Kidney capillary endothelial cell (primary cell): ENCODE data around the gene UBAC1.
"Not testable (repeated sequence)": the region's sequence is repeated elsewhere in the genome, so short reads cannot be mapped to it uniquely, and the experiment has no call there.

Source experiments
- DNase-seq: peaks from one replicate; pipeline ENCODE4 v3.0.0-alpha.2; 2018; ENCODE audit warnings: low spot score

The UBAC1 gene

DNA sequence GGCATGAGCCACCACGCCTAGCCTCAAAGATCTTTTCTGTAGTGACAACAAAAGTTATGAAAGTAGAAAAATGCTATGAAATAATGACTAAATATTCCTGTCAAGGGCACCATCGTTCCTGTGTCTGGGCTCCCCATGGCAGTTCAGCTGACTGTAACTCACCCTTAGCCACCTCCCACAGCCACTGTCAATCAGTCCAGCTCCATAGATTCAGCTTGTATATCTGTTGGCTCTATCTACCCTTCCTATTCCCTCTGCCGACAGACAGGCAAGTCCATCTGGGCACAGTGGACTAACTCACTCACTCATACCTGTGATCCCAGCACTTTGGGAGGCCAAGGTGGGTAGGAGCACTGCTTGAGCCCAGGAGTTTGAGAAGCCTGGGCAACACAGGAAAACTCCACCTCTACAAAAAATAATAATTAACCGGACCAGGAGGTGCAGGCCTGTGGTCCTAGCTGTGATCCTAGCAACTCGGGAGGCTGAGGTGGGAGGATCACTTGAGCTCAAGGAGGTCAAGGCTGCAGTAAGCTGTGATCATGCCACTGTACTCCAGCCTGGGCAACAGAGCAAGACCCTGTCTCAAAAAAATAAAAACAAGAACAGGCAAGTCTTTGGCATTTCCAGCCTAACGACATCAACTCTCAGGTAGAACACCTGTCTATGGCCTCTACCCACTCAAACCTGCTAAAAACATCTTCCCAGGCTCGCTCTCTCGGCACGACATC is 60.0 kb downstream of the UBAC1 start:
- no peak for DNase-seq

DNA sequence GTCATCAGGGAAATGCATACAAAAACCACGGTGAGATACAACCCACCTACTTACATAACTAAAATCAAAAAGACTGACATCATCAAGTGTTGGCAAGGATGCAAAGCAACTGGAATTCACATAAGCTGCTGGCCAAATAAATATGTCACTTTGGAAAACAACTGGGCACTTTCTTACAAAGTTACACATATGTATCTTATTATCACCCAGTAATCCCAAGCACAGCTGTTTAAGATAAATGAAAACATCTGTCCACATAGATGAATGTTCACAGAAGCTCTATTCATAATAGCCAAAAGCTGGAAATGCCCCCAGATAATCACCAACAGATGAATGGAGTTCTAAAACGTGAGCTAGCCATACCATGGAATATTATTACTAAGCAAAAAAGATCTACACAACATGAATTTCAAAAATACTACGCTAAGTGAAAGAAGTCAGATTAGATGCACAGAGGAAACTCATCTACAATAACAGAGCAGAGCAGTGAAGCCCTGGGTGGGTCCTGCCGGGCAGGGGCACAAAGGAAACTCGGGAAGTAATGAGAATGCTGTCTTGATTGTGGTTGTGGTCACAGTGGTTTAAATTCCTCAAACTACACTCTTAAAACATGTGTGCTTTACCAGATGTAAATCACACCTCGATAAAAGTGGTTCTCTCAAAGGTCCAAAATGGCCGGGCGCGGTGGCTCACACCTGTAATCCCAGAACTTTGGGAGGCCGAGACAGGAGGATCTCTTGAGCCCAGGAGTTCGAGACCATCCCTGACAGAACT is 62.4 kb downstream of the UBAC1 start:
- DNase-seq: no peak

DNA sequence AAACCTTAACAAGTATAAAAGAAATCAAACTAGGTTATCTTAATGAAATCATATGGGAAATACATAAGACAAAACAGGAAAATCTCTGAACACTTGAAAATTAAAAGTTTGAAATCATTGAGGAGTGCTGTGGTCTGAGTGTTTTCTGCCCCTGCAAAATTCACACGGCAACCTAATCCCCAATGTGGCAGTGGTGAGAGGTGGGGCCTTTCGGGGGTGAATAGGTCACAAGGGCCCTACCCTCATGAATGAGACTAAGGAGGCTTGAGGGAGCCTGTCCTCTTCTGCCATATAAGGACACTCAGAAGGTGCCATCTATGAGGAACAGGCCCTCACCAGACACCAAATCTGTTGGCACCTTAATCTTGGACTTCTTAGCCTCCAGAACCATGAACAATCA is 64.5 kb downstream of the UBAC1 start:
- DNase-seq: no peak

DNA sequence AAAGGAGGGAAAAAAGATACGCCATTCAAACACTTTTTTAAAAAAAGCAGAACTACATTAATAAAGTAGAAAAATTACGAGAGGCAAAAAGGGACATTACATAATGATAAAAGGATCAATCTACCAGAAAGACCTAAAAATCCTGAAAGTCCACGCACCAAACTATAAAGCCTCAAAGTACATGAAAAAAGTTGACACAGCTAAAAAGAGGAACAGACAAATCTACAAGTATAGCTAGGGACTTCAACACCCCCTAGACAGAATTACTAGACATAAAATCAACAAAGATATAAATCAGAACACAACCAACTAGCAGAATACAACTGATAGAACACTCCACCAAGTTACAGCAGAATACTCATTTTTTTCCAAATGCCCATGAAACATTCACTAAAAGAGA is 65.0 kb downstream of the UBAC1 start:
- no peak for DNase-seq

DNA sequence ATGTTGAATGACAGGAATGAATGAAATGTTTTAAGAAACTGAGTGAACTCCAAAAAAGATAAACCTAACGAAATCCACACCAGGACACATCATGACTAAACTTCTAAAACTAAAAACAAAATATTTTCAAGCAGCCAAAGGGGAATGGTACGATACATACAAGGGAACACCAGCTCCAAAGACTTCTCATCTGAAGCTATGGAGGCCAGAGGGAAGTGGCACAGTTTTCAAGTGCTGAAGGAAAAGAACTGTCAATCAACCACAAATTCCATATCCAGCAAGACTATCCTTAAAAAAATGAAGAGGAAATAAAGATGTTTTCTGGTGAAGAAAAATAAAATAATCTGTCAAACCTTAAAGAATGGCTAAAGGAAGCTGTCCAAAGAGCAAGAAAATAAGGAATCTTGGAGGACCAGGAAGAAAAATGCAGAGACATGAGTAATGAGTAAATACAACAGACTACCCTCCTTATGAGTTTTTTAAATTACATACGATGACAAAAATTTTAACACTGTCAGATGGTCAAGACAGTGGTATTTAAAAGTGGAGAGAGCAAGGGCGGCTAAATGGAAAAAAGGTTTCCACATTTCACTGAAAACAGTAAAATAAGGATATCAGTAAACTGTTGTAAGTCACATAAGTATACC is 65.8 kb downstream of the UBAC1 start:
- no peak for DNase-seq

DNA sequence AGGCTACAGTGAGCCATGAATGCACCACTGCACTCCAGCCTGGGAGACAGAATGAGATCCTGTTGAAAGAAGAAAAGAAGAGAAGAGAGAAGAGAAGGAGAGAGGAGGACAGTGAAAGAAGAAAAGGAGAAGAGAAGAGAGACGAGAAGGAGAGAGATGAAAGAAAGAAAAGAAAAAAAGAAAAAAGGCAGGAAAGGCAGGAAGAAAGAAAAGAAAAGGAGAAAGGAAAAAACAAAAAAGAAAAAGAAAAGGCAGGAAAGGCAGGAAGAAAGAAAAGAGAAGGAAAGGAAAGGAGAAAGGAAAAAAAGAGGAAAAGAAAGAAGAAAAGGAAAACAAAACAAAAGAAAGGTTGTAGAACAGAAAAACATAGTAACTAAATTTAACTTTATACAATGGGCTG is 68.1 kb downstream of the UBAC1 start:
- no peak for DNase-seq

DNA sequence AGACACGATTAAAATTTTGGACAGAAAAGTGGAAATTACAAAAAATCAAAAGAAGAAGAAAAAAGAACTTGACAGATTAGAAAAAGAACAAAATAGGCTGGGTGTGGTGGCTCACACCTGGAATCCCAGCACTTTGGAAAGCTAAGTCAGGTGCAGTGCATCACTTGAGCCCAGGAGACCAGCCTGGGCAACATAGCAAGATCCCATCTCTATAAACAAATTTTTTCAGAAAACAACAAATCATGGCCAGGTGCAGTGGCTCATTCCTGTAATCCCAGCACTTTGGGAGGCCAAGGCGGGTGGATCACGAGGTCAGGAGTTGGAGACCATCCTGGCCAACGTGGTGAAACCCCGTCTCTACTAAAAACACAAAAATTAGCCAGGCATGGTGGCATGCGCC is 68.8 kb downstream of the UBAC1 start:
- not testable (repeated sequence) for DNase-seq

DNA sequence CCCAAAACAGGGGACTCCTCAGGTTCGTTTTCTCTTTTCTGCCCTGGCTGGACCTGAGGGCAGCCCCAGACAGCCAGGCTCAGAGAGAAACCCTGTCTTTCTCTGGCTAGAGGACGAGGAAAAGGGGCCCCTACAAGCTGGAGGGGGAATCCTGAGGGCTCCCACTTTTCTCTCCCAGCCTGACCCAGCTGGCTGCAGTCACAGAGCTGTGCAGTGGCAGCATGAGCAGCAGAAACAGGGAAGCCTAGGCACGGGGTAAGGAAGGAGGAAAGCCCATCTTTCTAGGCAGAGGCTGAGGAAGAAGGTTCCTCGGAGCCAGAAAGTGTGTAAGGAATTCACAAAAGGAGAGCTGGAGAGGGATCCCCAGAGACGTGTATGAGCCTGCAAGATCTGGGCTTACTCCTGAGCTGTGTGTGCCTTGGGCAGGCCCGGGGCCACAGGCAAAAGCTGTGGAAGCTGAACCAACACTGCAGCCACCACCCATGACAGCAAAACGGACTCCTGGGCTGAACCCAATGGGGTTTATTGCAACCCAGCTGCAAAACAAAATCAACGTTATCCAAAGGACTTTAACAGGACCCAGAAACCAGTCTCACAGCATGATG is 70.0 kb downstream of the UBAC1 start:
- DNase-seq: no peak

DNA sequence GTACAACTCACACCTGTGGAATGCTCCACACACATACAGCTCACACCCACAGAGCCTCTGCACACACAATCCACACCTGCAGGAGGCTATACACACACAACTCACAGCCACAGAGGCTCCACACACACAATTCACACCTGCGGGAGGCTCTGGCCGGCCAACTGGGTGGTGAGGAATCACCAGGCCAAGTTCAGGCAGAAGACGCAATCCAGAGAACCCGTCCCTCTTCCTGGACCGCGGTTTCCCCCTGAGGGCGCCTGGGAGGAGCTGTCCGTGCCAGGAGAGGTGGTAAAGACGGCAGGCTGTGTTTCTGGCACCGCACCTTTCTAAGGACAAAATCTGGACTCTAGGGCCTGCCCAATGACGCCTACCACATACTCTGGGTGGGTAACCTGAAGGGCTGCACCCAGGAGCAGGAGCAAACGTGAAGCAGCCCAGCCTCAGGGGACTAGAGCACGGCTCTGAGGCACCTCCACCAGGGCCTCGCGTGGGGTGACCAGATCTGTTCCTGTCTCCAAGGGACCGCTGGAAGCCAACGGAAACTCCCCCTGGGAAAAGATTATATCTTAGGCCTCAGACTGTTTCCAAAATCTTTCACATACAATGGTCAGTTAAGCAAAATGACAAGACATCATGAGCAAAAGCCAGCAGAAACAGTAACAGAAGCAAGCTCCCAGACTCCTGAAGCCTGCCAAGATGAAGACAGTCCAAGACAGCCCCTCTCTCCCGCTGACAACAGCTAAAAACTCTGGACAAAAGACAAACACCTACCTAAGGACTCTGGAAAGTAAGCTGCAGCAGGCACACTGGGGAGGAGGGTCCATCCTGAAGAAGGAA is 70.8 kb downstream of the UBAC1 start:
- DNase-seq: no peak

DNA sequence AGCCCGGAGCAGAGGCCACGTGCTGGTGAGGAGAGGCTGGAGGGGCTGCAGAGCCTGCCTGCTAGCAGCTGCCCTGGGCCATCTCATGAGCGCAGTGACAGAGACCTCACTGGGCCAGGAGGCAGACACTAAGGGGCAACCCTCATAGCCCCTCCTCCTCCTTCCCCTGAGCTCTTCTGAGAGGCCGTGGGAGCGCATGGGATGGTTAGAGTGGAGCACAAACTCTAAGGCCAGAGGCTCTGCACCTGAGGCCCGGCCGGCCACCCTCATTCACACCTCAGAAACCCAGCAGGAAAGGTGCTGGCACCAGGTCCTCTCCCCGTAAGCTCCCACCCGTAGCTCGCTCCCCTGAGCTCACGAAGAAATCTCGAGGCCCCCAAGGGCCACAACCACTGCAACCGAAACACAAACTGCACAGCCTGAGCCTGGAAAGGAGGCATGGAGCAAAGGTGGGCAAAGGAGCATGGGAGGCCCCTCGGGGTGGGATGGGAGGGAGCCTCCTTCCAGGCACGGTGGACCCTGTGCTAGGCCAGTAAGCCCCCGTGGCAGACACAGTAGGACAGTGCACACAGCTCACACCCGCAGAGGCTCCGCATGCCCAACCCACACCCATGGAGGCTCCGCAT is 71.5 kb downstream of the UBAC1 start:
- DNase-seq: no peak

DNA sequence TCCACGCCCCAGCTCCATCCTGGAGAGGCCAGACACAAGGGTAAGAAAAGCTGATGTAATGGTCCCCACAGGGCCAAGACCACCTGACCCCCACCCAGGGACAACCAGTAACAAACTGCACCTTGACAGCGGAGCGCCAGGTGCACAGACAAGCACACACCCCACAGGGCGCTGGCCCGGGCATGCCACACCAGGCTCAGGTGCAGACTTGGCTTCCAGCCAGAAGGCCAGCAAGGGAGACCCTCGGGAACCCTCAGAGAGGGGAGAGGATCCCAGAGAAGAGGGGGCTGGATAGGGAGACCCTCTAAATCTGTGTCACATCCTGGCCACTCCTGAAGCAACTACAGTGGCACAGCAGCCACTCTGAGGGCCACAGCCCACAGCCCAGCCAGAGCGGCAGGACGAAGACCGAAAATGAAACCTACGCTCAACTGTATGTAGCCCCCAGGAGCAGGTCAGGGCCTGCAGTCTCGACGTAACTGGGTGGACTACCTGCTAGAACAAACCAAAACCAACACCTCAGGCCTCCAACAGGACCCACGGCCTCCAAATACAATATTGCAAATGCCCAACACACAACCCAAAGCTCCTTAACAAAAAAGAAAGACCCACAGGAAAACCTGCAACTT is 72.3 kb downstream of the UBAC1 start:
- no peak for DNase-seq

DNA sequence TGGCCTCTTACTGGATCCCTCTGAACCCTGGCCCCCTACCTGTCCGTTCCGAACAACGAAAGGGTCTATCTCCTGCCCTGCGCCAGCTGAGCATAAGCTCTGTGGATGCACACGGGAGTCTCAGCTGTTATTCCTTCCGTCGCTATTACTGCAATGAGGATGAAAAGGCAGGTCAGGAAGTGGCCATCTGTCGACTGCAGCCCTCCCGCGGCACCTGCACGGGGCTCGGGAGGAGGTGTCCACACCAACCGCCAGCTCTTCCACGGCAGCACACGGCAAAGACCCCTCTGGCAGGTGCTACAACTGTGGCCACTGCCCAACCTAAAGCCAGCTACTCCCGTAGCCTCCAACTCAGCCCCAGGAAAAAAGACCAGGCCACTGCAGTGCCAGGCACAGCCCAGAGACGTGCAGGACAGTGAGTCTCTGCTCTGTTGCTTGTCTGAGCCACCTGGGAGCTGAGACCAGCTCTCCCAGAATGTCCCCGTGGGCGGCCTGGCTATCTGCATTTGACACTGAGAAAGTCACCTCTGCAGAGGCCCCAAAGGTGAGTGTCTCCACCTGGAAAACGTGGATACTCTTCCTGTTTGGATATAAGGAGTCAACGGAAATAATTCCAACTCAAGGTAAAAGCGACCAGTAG is 72.9 kb downstream of the UBAC1 start:
- no peak for DNase-seq

DNA sequence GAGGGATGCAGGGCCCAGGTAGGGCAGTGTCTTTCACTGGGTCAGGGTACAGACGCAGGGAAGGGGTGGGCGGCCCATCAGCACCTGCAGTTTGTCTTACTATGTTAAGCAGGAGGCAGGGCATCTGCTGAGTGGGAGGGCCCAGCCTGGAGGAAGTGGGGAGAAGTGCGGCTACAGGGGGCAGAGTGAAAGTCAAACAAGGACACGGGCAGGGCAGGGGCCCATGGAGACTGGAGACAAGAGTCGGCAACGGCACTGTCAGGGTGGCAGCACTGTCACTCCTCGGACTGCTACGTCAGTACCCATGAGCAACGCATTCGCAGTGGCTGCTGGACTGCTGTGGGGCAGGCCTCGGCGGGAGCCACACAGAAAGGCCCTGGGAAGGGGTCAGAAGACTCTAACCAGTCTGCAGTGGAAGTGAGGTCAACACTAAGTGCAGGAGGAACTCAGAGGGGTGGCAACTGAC is 73.6 kb downstream of the UBAC1 start:
- DNase-seq: no peak

DNA sequence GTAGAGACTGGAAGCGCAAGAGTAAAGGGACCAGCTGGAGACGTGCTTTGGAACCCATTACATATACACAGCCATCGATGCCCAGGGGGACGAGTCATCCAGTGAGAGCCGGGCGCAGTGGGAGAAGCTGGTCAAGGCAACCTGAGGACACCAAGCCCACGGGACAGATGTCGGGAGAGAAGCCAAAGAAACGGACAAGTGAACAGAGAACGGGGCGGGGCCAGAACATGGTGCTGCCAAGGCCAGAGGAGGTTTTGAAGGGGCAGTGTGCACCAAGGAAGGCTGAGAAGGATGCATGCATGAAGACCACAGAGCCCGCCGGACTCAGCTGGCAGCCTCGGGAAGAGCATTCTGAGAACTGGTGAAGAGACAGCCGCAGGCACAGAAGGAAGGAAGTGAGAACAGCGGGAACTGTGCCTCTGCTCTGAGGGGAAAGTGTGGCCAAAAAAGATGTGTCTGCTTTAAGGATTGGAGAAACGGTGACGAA is 74.1 kb downstream of the UBAC1 start:
- DNase-seq: no peak

DNA sequence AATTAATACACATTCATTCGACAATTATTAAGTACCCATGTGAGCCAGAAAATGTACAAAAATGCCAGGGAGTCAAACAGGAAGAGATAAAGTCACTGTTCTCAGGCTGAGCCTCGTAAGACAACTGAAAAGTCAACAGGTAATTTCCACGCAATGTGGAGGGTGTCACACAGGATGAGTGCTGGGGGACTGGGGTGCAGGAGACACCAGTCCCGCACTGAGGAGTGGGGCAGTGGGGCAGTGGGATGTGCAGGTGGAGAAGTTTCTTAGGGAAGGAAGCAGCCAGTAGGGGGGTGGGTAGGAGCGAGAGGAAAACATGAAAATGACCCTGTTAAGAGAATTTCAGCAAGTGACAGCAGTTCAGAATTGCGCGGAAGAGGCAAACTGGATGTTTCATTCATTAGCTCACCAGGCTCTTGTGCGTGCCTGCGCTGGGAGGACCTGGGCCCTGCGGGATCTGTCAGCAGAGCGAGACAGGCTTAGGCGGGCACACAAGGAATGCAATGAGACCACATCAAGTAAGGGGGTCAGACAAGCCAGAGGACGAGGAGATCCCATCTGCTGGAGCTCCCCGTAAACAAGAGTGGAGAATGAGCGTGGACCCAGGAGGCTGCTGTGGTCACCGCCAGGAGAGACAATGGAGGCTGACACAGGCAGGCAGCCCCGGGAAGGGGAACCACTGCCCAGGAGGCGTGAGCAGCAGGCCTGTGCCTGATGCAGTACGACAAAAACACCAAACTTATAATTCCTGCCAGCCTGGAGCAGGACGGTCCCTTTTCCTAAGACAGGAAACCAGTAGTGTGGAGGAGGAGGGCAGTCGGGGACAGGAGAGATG is 74.8 kb downstream of the UBAC1 start:
- no peak for DNase-seq

DNA sequence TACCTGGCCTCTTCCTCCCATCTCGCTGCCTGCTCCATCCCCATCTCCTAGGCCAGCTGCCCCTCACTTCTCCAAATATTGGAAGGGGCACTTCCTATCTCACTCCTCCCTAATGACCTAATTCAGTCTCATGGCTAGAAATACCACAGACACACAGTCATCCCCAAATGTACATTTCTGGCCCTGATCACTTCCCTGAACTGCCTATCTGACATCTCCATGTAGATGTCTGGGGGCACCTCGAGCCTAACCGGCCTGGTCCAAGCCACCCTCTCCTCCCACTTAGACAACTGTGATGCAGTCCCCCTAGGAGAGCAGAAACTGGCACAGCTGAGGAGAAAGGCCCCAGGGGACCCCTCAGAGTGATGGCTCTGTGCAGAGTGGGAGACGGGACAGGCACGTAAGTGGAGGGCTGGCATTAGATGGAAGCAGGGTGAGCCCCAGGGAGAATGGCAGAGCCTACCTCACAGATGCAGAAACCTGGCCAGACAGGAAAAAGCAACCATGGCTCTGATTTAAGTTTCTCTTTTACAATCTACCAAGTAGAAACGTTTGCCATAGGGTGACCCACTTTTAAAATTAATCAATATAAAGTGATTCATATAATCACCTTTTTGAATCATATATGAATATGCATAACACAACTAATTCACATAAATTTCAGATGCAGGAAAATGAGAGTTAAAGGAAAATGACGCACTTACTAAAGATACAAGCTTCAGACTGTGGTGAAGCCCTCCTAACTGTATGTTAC is 75.9 kb downstream of the UBAC1 start:
- no peak for DNase-seq

DNA sequence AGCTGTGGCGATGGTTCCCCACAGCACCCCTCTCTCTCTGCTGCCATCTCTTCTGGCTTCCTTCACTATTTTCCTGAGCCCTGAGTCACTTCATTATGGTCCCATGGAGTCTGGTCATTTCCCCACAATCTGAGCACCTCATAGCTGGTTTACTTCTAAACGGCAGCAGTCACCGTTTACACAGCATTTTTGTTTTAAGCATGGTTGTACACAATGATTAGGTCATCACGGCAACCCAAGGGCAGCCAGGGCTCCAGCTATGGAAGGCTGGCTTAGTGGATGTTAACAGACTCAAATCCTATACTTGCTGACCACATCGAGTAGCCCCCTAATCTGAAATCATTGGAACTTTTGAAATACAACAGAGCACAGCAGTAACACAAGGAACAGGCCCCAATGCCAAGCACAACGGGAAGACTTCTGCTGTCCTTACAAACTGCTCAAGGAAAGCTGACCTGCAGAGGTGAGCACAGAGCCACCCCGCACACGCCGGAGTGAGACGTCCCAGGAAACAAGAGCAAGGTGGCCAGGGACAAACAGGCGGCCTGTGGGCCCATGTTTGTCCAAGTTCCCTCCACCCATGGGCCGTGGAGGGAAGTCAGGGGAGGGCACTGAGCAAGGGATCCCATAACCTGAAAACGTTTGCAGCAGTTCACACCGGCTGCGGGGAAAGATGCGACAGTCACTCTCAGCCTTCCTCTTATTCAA is 76.7 kb downstream of the UBAC1 start:
- DNase-seq: no peak
